Retina (tissue), 1 donor: Measurements from ENCODE around the gene DNAH3.
"Not testable (repeated sequence)": the region's sequence is repeated elsewhere in the genome, so short reads cannot be mapped to it uniquely, and the experiment has no call there.

ENCODE experiments used
- DNase-seq: peaks from one replicate; pipeline ENCODE4 v3.0.0-alpha.2; 2016

The DNAH3 gene

GRCh38 chr16:20938426-20938825, 212.2 kb downstream of the DNAH3 start:
- no peak for DNase-seq

- no peak for DNase-seq
Observed at GRCh38 chr16:20937736-20938135, 212.9 kb downstream of the DNAH3 start.

- DNase-seq: no peak
Observed at GRCh38 chr16:20933589-20933988, 217.1 kb downstream of the DNAH3 start.

GRCh38 chr16:20931066-20931600, 219.5 kb downstream of the DNAH3 start:
- DNase-seq: no peak

GRCh38 chr16:20930365-20930690, 220.3 kb downstream of the DNAH3 start:
- DNase-seq: no peak

- DNase-seq: not testable (repeated sequence)
Observed at GRCh38 chr16:20929676-20930364, 220.8 kb downstream of the DNAH3 start.

GRCh38 chr16:20928774-20929411, 221.8 kb downstream of the DNAH3 start:
- DNase-seq: no peak

- DNase-seq: no peak
Observed at GRCh38 chr16:20925751-20926150, 224.9 kb downstream of the DNAH3 start.

GRCh38 chr16:20923876-20924275, 226.8 kb downstream of the DNAH3 start:
- no peak for DNase-seq

GRCh38 chr16:20920799-20921198, 229.8 kb downstream of the DNAH3 start:
- no peak for DNase-seq

GRCh38 chr16:20920091-20920490, 230.6 kb downstream of the DNAH3 start:
- no peak for DNase-seq

- DNase-seq: no peak
Observed at GRCh38 chr16:20918486-20919239, 232.0 kb downstream of the DNAH3 start.

- no peak for DNase-seq
Observed at GRCh38 chr16:20916942-20917341, 233.7 kb downstream of the DNAH3 start.

- no peak for DNase-seq
Observed at GRCh38 chr16:20916289-20916688, 234.4 kb downstream of the DNAH3 start.

- DNase-seq: no peak
Observed at GRCh38 chr16:20911361-20911760, 239.3 kb downstream of the DNAH3 start.

- DNase-seq: no peak
Observed at GRCh38 chr16:20910781-20911321, 239.8 kb downstream of the DNAH3 start.

- DNase-seq: no peak
Observed at GRCh38 chr16:20906341-20907255, 244.0 kb downstream of the DNAH3 start.

- DNase-seq: no peak
Observed at GRCh38 chr16:20905576-20905975, 245.1 kb downstream of the DNAH3 start.

- no peak for DNase-seq
Observed at GRCh38 chr16:20904507-20905081, 246.1 kb downstream of the DNAH3 start.

GRCh38 chr16:20903899-20904506, 246.6 kb downstream of the DNAH3 start:
- no peak for DNase-seq

GRCh38 chr16:20903116-20903898, 247.3 kb downstream of the DNAH3 start:
- no peak for DNase-seq
